B cell (primary cell): ENCODE results near the gene KBTBD13. TPM values are rescaled to one million over a fixed set of nuclear protein-coding genes. Genes with fewer than 3 reads are reported as not detected.

Experiments used
- ATAC-seq: fragments of 200-7000 bp; cut with Tn5 transposase; one replicate; pipeline ENCODE4 v1.10.0; 2021; ENCODE audit warnings: low read depth, mild to moderate bottlenecking, moderate number of reproducible peaks, moderate library complexity
- CTCF ChIA-PET: fragments of 350-600 bp; sonication (Branson Sonifier 250); formaldehyde crosslinking; loops from one replicate; lab custom pipeline; 2021; ENCODE audit warnings: antibody characterized with exemption, inconsistent platforms; lab: Charles Lee
- POLR2A ChIA-PET: fragments of 350-600 bp; sonication (Branson Sonifier 250); formaldehyde crosslinking; loops from one replicate; lab custom pipeline; 2021; ENCODE audit warnings: antibody characterized with exemption; lab: Charles Lee
- DNase-seq: peaks from one replicate; pipeline ENCODE4 v3.0.0; 2013
- H2AFZ ChIP-seq: 2 replicates; pipeline ENCODE4 v1.6.1; 2012; ENCODE audit warnings: mild to moderate bottlenecking, low read depth, low read length; ENCODE audit not compliant: insufficient read depth, poor library complexity, severe bottlenecking
- H3K27ac ChIP-seq, 2 donors: 1 replicate in 1 of 2; 2 replicates in 1 of 2; pipeline ENCODE4 v1.5.1; 2012 to 2013; ENCODE audit warnings: low read length in 2 of 2, mild to moderate bottlenecking in 2 of 2, moderate library complexity in 1 of 2
- H3K27me3 ChIP-seq, 4 experiments: fragments of 200-600 bp in 1 of 4; sonication (generic) in 1 of 4; replicated peaks in 1 of 4; 1 replicate in 2 of 4; 2 replicates in 2 of 4; pipeline versions ENCODE4 v1.6.1 to v1.7.0; 2013 to 2016; ENCODE audit warnings: low read length in 3 of 4, mild to moderate bottlenecking in 2 of 4, mixed read lengths in 1 of 4, moderate library complexity in 1 of 4; ENCODE audit not compliant: insufficient read depth in 4 of 4, control insufficient read depth in 3 of 4; ENCODE audit errors: control extremely low read depth in 1 of 4
- H3K36me3 ChIP-seq, 2 experiments: replicated peaks in 1 of 2; 1 replicate in 1 of 2; 2 replicates in 1 of 2; pipeline versions ENCODE4 v1.6.1 to v1.7.1; 2013; ENCODE audit warnings: low read length in 1 of 2; ENCODE audit not compliant: insufficient read depth in 2 of 2, control insufficient read depth in 1 of 2; ENCODE audit errors: control extremely low read depth in 1 of 2, extremely low read depth in 1 of 2
- H3K4me1 ChIP-seq, 2 donors: fragments of 200-600 bp in 1 of 2; sonication (generic) in 1 of 2; 1 replicate in 1 of 2; 2 replicates in 1 of 2; pipeline versions ENCODE4 v1.5.1 to v1.6.1; 2013 to 2017; ENCODE audit warnings: low read length in 2 of 2; ENCODE audit not compliant: control insufficient read depth in 2 of 2, insufficient read depth in 2 of 2
- H3K4me2 ChIP-seq: replicated peaks from 2 replicates; pipeline ENCODE3; 2012; ENCODE audit warnings: mild to moderate bottlenecking, low read depth, low read length; ENCODE audit not compliant: poor library complexity, severe bottlenecking
- H3K4me3 ChIP-seq, 5 experiments: fragments of 200-600 bp in 1 of 5; sonication (generic) in 1 of 5; 1 replicate in 3 of 5; 2 replicates in 2 of 5; pipeline versions ENCODE4 v1.5.1 to v1.7.0; 2011 to 2016; ENCODE audit warnings: low read length in 4 of 5, mild to moderate bottlenecking in 4 of 5, low read depth in 2 of 5, control low read depth in 1 of 5, moderate library complexity in 1 of 5; ENCODE audit not compliant: insufficient read depth in 1 of 5; ENCODE audit errors: control extremely low read depth in 1 of 5, extremely low read depth in 1 of 5
- H3K79me2 ChIP-seq: fragments of 200-600 bp; sonication (generic); one replicate; pipeline ENCODE4 v1.6.0; 2016; ENCODE audit warnings: low read length; ENCODE audit not compliant: control insufficient read depth, insufficient read depth
- H3K9ac ChIP-seq: fragments of 200-600 bp; sonication (generic); 2 replicates; pipeline ENCODE4 v1.6.1; 2017; ENCODE audit warnings: mild to moderate bottlenecking, low read length, moderate library complexity
- H3K9me3 ChIP-seq, 3 donors: one replicate each; pipeline versions ENCODE4 v1.6.1 to v1.7.1; 2013; ENCODE audit warnings: low read length in 2 of 3; ENCODE audit not compliant: control insufficient read depth in 2 of 3, insufficient read depth in 1 of 3; ENCODE audit errors: control extremely low read depth in 1 of 3
- H4K20me1 ChIP-seq: 2 replicates; pipeline ENCODE4 v1.6.0; 2012; ENCODE audit warnings: mild to moderate bottlenecking, low read length; ENCODE audit not compliant: insufficient read depth, control insufficient read depth, poor library complexity, severe bottlenecking
- H3K27ac Mint-ChIP-seq: one replicate; pipeline ENCODE4 v1.8.0; 2021; ENCODE audit warnings: mixed read lengths
- H3K27me3 Mint-ChIP-seq: one replicate; pipeline ENCODE4 v1.8.0; 2021; ENCODE audit warnings: mixed read lengths
- H3K4me1 Mint-ChIP-seq: one replicate; pipeline ENCODE4 v1.8.0; 2021; ENCODE audit warnings: mixed read lengths
- H3K4me3 Mint-ChIP-seq: one replicate; pipeline ENCODE4 v1.8.0; 2021; ENCODE audit warnings: mixed read lengths
- H3K9me3 Mint-ChIP-seq: one replicate; pipeline ENCODE4 v1.8.0; 2022; ENCODE audit warnings: mixed read lengths; ENCODE audit not compliant: insufficient read depth
- CTCF ChIP-seq: fragments of 200-600 bp; IDR thresholded peaks from one replicate; pipeline ENCODE4 v1.8.0; 2022; ENCODE audit warnings: antibody characterized with exemption, mild to moderate bottlenecking
- EZH2 ChIP-seq: IDR thresholded peaks from 2 replicates; pipeline ENCODE4 v1.6.1; 2012; ENCODE audit warnings: borderline replicate concordance, low read depth, mild to moderate bottlenecking, moderate library complexity, low read length; ENCODE audit not compliant: insufficient read depth, poor library complexity, severe bottlenecking
- WGBS: methylation state at CpG from one replicate; pipeline ENCODE4 v1.1.5; 2013; ENCODE audit warnings: missing lambda C conversion rate; ENCODE audit not compliant: insufficient coverage; 5-methylcytosine and 5-hydroxymethylcytosine counted together
- intact Hi-C: fragments of 100-400 bp; cut with micrococcal nuclease; formaldehyde crosslinking; loops from one replicate; pipeline ENCODE4 v1.10.0; 2022
- polyA plus RNA-seq: library from polyadenylated mRNA; depleted of rRNA; stranded (reverse); fragments of >200 nt; gene quantifications from 2 replicates; pipeline ENCODE4 v1.2.3, GENCODE V29; 2012
- total RNA-seq, 2 donors: library from RNA; stranded (reverse); fragments of 120-200 nt in 1 of 2; gene quantifications; 1 replicate in 1 of 2; 2 replicates in 1 of 2; pipeline versions ENCODE4 v1.2.3 to v1.2.4, GENCODE V29; 2013 to 2022

The KBTBD13 gene
- total and polyA plus RNA-seq, 2 donors (not counting 1 experiment from before 2014, with no cell fraction given), result not detected

- TF ChIP-seq EZH2, result no peak
- no peak for TF ChIP-seq CTCF
- intact Hi-C loops, result no loop called here
- no peak overlapping the region for H3K4me2 ChIP-seq
- H3K27me3 ChIP-seq, result peaks cover 0 to 11% (median 2%) of the 10 kb centered on the region in 4 experiments
- H2AFZ ChIP-seq, result no peak overlapping the region
- no peaks in the 10 kb centered on the region for H3K4me1 ChIP-seq
- no peak overlapping the region for H3K27ac Mint-ChIP-seq
- H3K4me3 Mint-ChIP-seq, result no peak overlapping the region
- DNase-seq (no peak), ATAC-seq (no peak)
- peaks cover 16% of the 10 kb centered on the region for H3K27me3 Mint-ChIP-seq
- no peak overlapping the region for H3K9ac ChIP-seq
- H3K27ac ChIP-seq, result no peak overlapping the region
- ChIA-PET POLR2A (no interaction called here), CTCF (interaction anchor here (1.5 kb wide), 2 partner anchors 10 to 54 kb away, joined by 5 to 8 read pairs; no protein-coding TSS in a partner anchor)
- H3K79me2 ChIP-seq, result no peaks in the 10 kb centered on the region
- H3K36me3 ChIP-seq, result no peaks in the 10 kb centered on the region
- no peaks in the 10 kb centered on the region for H4K20me1 ChIP-seq
- no peaks in the 10 kb centered on the region for H3K9me3 ChIP-seq
- H3K4me3 ChIP-seq, result no peak overlapping the region
- WGBS, result 92% methylated on average over 12 of the region's 13 CpGs
- no peaks in the 10 kb centered on the region for H3K9me3 Mint-ChIP-seq
- H3K4me1 Mint-ChIP-seq, result no peaks in the 10 kb centered on the region
Observed at GRCh38 chr15:65087873-65088642, 11.5 kb downstream of the KBTBD13 start.

GRCh38 chr15:65088643-65089021 lies 12.1 kb downstream of the KBTBD13 start:
- no peaks in the 10 kb centered on the region for H3K9me3 ChIP-seq
- H3K4me2 ChIP-seq, result no peak overlapping the region
- no peak for DNase-seq
- no peak overlapping the region for H3K27ac ChIP-seq
- H3K36me3 ChIP-seq, result no peaks in the 10 kb centered on the region
- Mint-ChIP-seq H3K9me3 (no peaks in the 10 kb centered on the region), H3K27me3 (peaks cover 15% of the 10 kb centered on the region), H3K4me1 (no peaks in the 10 kb centered on the region), H3K27ac (no peak overlapping the region), H3K4me3 (no peak overlapping the region)
- ChIA-PET POLR2A (no interaction called here), CTCF (interaction anchor here (1.4 kb wide), 1 partner anchor 54 kb away, joined by 4 read pairs; no protein-coding TSS in a partner anchor)
- intact Hi-C loops, result no loop called here
- 67% methylated on average over 1 of the region's 6 CpGs for whole genome bisulfite sequencing
- no peaks in the 10 kb centered on the region for H4K20me1 ChIP-seq
- no peaks in the 10 kb centered on the region for H3K4me1 ChIP-seq
- H3K9ac ChIP-seq, result no peak overlapping the region
- TF ChIP-seq EZH2 (no peak), CTCF (no peak)
- ATAC-seq, result no peak
- peaks cover 0 to 6% (median 0%) of the 10 kb centered on the region in 4 experiments for H3K27me3 ChIP-seq
- no peak overlapping the region for H2AFZ ChIP-seq
- H3K4me3 ChIP-seq, result no peak overlapping the region
- H3K79me2 ChIP-seq, result no peaks in the 10 kb centered on the region
